HL-60/S4 treated with phorbol 12-myristate 13-acetate at 8.2 ng/mL for 4 days and 3 days (cell line): Measurements from ENCODE around the gene LY6G6C.

Source experiments
- in situ Hi-C: fragments of 300-500 bp; cut with MboI; formaldehyde crosslinking; loops from 2 replicates; pipeline ENCODE4 v1.15.0; 2022; ENCODE audit warnings: low sequenced_read_pairs

The LY6G6C gene

GRCh38 chr6:31721351-31722020 is at the start of gene LY6G6C:
Gene LY6G6C, minus strand, starts transcription at chr6:31721746. Its CDS starts 67 bp downstream, at chr6:31721679.
- in situ Hi-C loops: no loop called here

GRCh38 chr6:31770860-31771259 is 49.3 kb upstream of the LY6G6C start:
- in situ Hi-C loops: no loop called here

GRCh38 chr6:31769684-31770371 is 48.3 kb upstream of the LY6G6C start:
- in situ Hi-C loops: loop anchor here (10.0 kb wide), 1 partner anchor 85 kb away; the partner anchor contains the start of gene LY6G5C

- in situ Hi-C loops: loop anchor here (10.0 kb wide), 1 partner anchor 84 kb away; the partner anchor contains the start of gene LY6G5C
Observed at GRCh38 chr6:31768363-31769257, 47.1 kb upstream of the LY6G6C start.

GRCh38 chr6:31767096-31767645 is 45.6 kb upstream of the LY6G6C start:
- in situ Hi-C loops: loop anchor here (10.0 kb wide), 1 partner anchor 82 kb away; the partner anchor contains the start of gene LY6G5C

GRCh38 chr6:31765910-31766794 is 44.6 kb upstream of the LY6G6C start:
- in situ Hi-C loops: loop anchor here (10.0 kb wide), 1 partner anchor 81 kb away; the partner anchor contains the start of gene LY6G5C

- in situ Hi-C loops: loop anchor here (10.0 kb wide), 1 partner anchor 81 kb away; the partner anchor contains the start of gene LY6G5C
Observed at GRCh38 chr6:31765559-31765909, 44.0 kb upstream of the LY6G6C start.

- in situ Hi-C loops: loop anchor here (10.0 kb wide), 1 partner anchor 79 kb away; the partner anchor contains the start of gene LY6G5C
Observed at GRCh38 chr6:31764198-31764597, 42.7 kb upstream of the LY6G6C start.

- in situ Hi-C loops: loop anchor here (10.0 kb wide), 1 partner anchor 79 kb away; the partner anchor contains the start of gene LY6G5C
Observed at GRCh38 chr6:31763619-31763940, 42.0 kb upstream of the LY6G6C start.

GRCh38 chr6:31762878-31763618 is 41.5 kb upstream of the LY6G6C start:
- in situ Hi-C loops: loop anchor here (10.0 kb wide), 1 partner anchor 78 kb away; the partner anchor contains the start of gene LY6G5C

- in situ Hi-C loops: loop anchor here (10.0 kb wide), 1 partner anchor 78 kb away; the partner anchor contains the start of gene LY6G5C
Observed at GRCh38 chr6:31762356-31762755, 40.8 kb upstream of the LY6G6C start, which contains the start of gene SAPCD1. Gene SAPCD1, plus strand, starts transcription at chr6:31762656. Its CDS starts 399 bp downstream, at chr6:31763055.

- in situ Hi-C loops: loop anchor here (10.0 kb wide), 1 partner anchor 77 kb away; the partner anchor contains the start of gene LY6G5C
Observed at GRCh38 chr6:31761343-31761742, 39.8 kb upstream of the LY6G6C start.

GRCh38 chr6:31760790-31761189 is 39.2 kb upstream of the LY6G6C start:
- in situ Hi-C loops: loop anchor here (10.0 kb wide), 1 partner anchor 76 kb away; the partner anchor contains the start of gene LY6G5C

GRCh38 chr6:31758281-31758680 is 36.7 kb upstream of the LY6G6C start:
- in situ Hi-C loops: no loop called here

- in situ Hi-C loops: no loop called here
Observed at GRCh38 chr6:31752739-31753319, 31.3 kb upstream of the LY6G6C start.

GRCh38 chr6:31750411-31751022 is 29.0 kb upstream of the LY6G6C start:
- in situ Hi-C loops: no loop called here

GRCh38 chr6:31749301-31750036 is 27.9 kb upstream of the LY6G6C start:
- in situ Hi-C loops: no loop called here
